SH-SY5Y (cell line): Measurements from ENCODE around the gene CCDC40.

Experiments used
- GATA2 ChIP-seq: IDR thresholded peaks from 2 replicates; pipeline ENCODE4 v1.6.1; 2011; ENCODE audit warnings: mild to moderate bottlenecking, low read depth, low read length
- GATA3 ChIP-seq: IDR thresholded peaks from 2 replicates; pipeline ENCODE4 v1.6.1; 2011; ENCODE audit warnings: low read depth, mild to moderate bottlenecking, low read length, moderate library complexity

DNA sequence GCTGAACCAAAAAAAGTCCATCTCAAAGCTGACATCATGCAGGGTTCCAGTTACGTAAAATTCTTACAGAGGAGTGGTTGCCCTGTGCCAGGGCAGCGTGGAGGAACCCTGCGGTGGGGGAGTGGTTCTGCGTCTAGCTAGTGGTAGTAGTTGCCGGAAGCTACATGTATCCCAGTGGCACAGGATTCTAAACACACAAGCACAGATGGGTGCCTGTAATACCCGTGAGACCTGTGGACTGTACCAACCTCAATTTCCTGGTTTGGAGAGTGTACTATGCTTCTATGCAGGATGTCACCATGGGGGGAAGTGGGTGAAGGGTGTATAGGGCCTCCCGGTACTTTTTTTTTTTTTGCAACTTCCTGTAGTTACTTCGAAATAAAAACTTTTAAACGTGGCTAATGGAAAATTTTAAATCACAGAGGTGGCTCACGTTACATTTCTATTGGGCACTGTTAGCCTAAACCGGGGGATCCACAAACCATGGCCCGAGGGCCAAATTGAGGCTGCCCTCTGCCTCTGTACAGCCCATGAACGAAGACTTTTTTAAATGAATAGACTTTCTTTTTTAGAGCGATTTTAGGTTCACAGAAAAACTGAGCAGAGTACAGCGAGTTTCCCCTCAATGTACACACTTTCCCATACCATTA is 39.3 kb upstream of the CCDC40 start:
- TF ChIP-seq GATA2 (no peak), GATA3 (no peak)
